ENCODE measurements around the gene POLR3E. TPM values are rescaled to one million over a fixed set of nuclear protein-coding genes. Genes with fewer than 3 reads are reported as not detected.

The POLR3E gene
- total RNA-seq, 1 donor from 2014 or later = 70.0 TPM

Other genes starting within 250 kb of the POLR3E start
- 0.20 and 0.32 TPM in 2 replicates for gene VWA3A, start 204.9 kb upstream of the POLR3E start, total RNA-seq
- 0.10 and 0.20 TPM in 2 replicates for gene SDR42E2, start 134.9 kb upstream of the POLR3E start, total RNA-seq
- 23.0 and 25.2 TPM in 2 replicates for gene EEF2K, start 91.1 kb upstream of the POLR3E start, total RNA-seq
- gene CDR2, start 77.2 kb downstream of the POLR3E start, total RNA-seq = 58.2 and 59.0 TPM in 2 replicates
- gene NPIPB5, start 213.5 kb downstream of the POLR3E start, total RNA-seq = 380 and 420 TPM in 2 replicates

All from T-helper 1 cell treated with Interleukin-12 subunit alpha and Interleukin-12 subunit beta and Interleukin-4 antibody, amounts not matched to agents 30 ng/mL and 1 ng/mL, for 36 hours (primary cell).